ENCODE measurements around the gene CTNNA3. TPM values are rescaled to one million over a fixed set of nuclear protein-coding genes. Genes with fewer than 3 reads are reported as not detected.

The CTNNA3 gene
- total RNA-seq, 1 experiment from 2014 or later: 0.85 TPM

DNA sequence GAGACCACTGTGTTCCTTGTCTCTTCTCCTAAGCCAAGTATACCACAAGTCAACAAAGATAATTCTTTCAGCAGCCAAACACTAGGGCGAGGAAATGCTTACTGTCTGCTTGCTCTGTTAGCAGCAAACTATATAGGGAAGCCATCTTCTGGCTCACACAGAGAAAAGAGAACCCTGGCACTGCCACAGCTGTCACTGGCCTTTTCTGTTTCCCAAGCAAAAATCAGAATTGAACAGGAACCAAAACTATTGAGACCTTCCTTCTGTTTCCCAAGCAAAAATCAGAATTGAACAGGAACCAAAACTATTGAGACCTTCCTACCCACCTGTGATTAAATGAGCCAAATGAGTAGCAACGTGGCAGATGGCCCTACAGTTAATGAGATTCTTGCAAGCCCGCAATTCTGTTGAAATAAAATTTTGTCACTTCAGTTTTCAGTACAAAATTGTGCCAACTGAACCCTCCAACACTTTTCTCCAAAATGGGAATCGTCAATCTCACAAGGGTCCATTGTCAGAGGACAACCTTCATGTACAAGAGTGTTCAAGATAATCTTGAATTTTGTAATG, 715.7 kb downstream of the CTNNA3 start:
- in situ Hi-C loops (cut with HindIII; ENCODE audit: low pct_unique_long_range_greater_than_20kb, low sequenced_read_pairs): no loop called here
- CTCF ChIA-PET: no interaction called here

GRCh38 chr10:66964946-66965345, 731.0 kb downstream of the CTNNA3 start:
- no TSS peak for BruUV-seq (replicated peaks)
- TF ChIP-seq POLR2AphosphoS5 (IDR thresholded peaks at IDR 0.05; ENCODE audit: low read depth, low read length) (no peak), CTCF (IDR thresholded peaks at IDR 0.05) (no peak), SIN3A (IDR thresholded peaks at IDR 0.05; ENCODE audit: borderline replicate concordance, insufficient read depth, low read depth, low read length) (no peak), TCF7L2 (IDR thresholded peaks at IDR 0.05; ENCODE audit: low read depth, low read length) (no peak)
- TF ChIP-seq, protein P1, sequence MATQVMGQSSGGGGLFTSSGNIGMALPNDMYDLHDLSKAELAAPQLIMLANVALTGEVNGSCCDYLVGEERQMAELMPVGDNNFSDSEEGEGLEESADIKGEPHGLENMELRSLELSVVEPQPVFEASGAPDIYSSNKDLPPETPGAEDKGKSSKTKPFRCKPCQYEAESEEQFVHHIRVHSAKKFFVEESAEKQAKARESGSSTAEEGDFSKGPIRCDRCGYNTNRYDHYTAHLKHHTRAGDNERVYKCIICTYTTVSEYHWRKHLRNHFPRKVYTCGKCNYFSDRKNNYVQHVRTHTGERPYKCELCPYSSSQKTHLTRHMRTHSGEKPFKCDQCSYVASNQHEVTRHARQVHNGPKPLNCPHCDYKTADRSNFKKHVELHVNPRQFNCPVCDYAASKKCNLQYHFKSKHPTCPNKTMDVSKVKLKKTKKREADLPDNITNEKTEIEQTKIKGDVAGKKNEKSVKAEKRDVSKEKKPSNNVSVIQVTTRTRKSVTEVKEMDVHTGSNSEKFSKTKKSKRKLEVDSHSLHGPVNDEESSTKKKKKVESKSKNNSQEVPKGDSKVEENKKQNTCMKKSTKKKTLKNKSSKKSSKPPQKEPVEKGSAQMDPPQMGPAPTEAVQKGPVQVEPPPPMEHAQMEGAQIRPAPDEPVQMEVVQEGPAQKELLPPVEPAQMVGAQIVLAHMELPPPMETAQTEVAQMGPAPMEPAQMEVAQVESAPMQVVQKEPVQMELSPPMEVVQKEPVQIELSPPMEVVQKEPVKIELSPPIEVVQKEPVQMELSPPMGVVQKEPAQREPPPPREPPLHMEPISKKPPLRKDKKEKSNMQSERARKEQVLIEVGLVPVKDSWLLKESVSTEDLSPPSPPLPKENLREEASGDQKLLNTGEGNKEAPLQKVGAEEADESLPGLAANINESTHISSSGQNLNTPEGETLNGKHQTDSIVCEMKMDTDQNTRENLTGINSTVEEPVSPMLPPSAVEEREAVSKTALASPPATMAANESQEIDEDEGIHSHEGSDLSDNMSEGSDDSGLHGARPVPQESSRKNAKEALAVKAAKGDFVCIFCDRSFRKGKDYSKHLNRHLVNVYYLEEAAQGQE (IDR thresholded peaks at IDR 0.05; ENCODE audit: insufficient read depth in 1 of 2, low read depth in 2 of 2, low read length in 1 of 2): no peak
- Histone ChIP-seq H3K27me3 (ENCODE audit: control insufficient read depth, insufficient read depth, low read length) (no peaks in the 10 kb centered on the region), H3K4me1 (ENCODE audit: control insufficient read depth, insufficient read depth, low read length) (no peaks in the 10 kb centered on the region), H3K9me3 (ENCODE audit: control insufficient read depth, insufficient read depth, low read depth, low read length) (no peaks in the 10 kb centered on the region), H3K27ac (ENCODE audit: low read length) (no peak overlapping the region), H3K36me3 (ENCODE audit: control insufficient read depth, insufficient read depth, low read length) (no peaks in the 10 kb centered on the region), H3K4me3 (ENCODE audit: low read depth in 2 of 2, low read length in 2 of 2) (no peak overlapping the region)
- ChIA-PET POLR2A (no interaction called here), CTCF (no interaction called here)
- in situ Hi-C loops (cut with HindIII; ENCODE audit: low pct_unique_long_range_greater_than_20kb, low sequenced_read_pairs) (no loop called here), intact Hi-C loops (cut with micrococcal nuclease; ENCODE audit: unreplicated experiment) (no loop called here)
- ATAC-seq (no peak), DNase-seq (ENCODE audit: low read depth, low spot score) (no peak)

More for the DNA sequence above, 715.7 kb downstream of the CTNNA3 start:
- Histone ChIP-seq H3K9me3 (ENCODE audit: control insufficient read depth, insufficient read depth, low read depth, low read length) (no peaks in the 10 kb centered on the region), H3K27me3 (ENCODE audit: control insufficient read depth, insufficient read depth, low read length) (no peaks in the 10 kb centered on the region), H3K4me1 (ENCODE audit: control insufficient read depth, insufficient read depth, low read length) (no peaks in the 10 kb centered on the region), H3K36me3 (ENCODE audit: control insufficient read depth, insufficient read depth, low read length) (no peaks in the 10 kb centered on the region), H3K27ac (ENCODE audit: low read length) (no peak overlapping the region), H3K4me3 (ENCODE audit: low read depth in 2 of 2, low read length in 2 of 2) (no peak overlapping the region)
- ATAC-seq (no peak), DNase-seq (ENCODE audit: low read depth, low spot score) (no peak)
- TF ChIP-seq POLR2AphosphoS5 (IDR thresholded peaks at IDR 0.05; ENCODE audit: low read depth, low read length) (no peak), CTCF (IDR thresholded peaks at IDR 0.05) (no peak), SIN3A (IDR thresholded peaks at IDR 0.05; ENCODE audit: borderline replicate concordance, insufficient read depth, low read depth, low read length) (no peak), TCF7L2 (IDR thresholded peaks at IDR 0.05; ENCODE audit: low read depth, low read length) (no peak)
- TF ChIP-seq, protein P1 (IDR thresholded peaks at IDR 0.05; ENCODE audit: insufficient read depth in 1 of 2, low read depth in 2 of 2, low read length in 1 of 2): no peak
- intact Hi-C loops (cut with micrococcal nuclease; ENCODE audit: unreplicated experiment): no loop called here
- no TSS peak for BruUV-seq (replicated peaks)
- POLR2A ChIA-PET: no interaction called here
